ENCODE data around the gene RBMS3. TPM values are rescaled to one million over a fixed set of nuclear protein-coding genes. Genes with fewer than 3 reads are reported as not detected.

The RBMS3 gene
- total and polyA plus RNA-seq, 2 of the 13 experiments (the other 11 are each of a cell fraction or from before 2014, with no cell fraction given), result not detected

DNA sequence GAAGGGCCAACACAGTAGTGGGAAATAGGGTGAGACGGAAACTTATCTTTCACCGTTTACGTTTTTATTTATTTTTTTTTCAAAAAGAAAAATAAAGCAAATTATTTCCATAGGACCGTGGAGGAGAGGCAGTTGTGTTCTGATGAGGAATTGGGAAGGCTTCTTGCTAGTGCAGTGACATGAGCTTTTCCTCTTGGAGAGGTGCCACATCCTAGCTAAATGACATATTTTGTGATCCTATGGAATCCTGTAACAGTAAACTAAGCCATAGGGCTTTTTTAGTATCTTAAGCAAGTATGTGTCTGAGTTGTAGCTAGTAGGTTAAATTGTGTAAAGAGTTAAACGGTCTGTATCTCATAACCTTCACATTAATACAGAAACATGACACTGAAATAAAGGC lies 609.9 kb downstream of the RBMS3 start:
- ATAC-seq (no peak), DNase-seq (ENCODE audit: low spot score) (no peak), FAIRE-seq (no peak)
- Histone ChIP-seq H3K79me2 (ENCODE audit: insufficient read depth, low read length) (no peaks in the 10 kb centered on the region), H3K27ac (ENCODE audit: extremely low read length, insufficient read depth, low read length) (no peak overlapping the region), H3K4me2 (ENCODE audit: low read depth, low read length) (no peak overlapping the region), H3K4me1 (ENCODE audit: insufficient read depth, low read length) (no peaks in the 10 kb centered on the region), H3K27me3 (ENCODE audit: control insufficient read depth in 1 of 2, insufficient read depth in 2 of 2, low read length in 2 of 2) (no peaks in the 10 kb centered on the region), H2AFZ (ENCODE audit: low read length) (no peak overlapping the region), H3K4me3 (replicated peaks in 1 of 3; ENCODE audit: insufficient read depth in 1 of 3, low read depth in 2 of 3, low read length in 3 of 3) (no peak overlapping the region), H4K20me1 (ENCODE audit: insufficient read depth, low read length) (no peaks in the 10 kb centered on the region), H3K36me3 (replicated peaks in 1 of 2; ENCODE audit: control insufficient read depth in 1 of 2, insufficient read depth in 2 of 2, low read length in 2 of 2) (no peaks in the 10 kb centered on the region), H3K9ac (ENCODE audit: insufficient read depth, low read depth, low read length) (no peak overlapping the region), H3K9me3 (ENCODE audit: low read length) (no peaks in the 10 kb centered on the region)
- intact Hi-C loops (cut with micrococcal nuclease; ENCODE audit: unreplicated experiment), result no loop called here
- POLR2A ChIA-PET, result no interaction called here
- no TSS peak for BruUV-seq (replicated peaks)
- CTCF ChIA-PET (ENCODE audit: low intra/inter-chr PET ratio, low total read pairs), result no interaction called here
- 13% methylated on average over 5 of the region's 5 CpGs for WGBS (ENCODE audit: low lambda C conversion rate)
- in situ Hi-C loops (cut with HindIII; ENCODE audit: extremely low pct_ligation_motif_present, low pct_unique_long_range_greater_than_20kb), result no loop called here
- TF ChIP-seq ZNF577 (CRISPR knock-in tag; IDR thresholded peaks at IDR 0.05; ENCODE audit: borderline replicate concordance, low read depth) (no peak), ZNF580 (CRISPR knock-in tag; IDR thresholded peaks at IDR 0.05; ENCODE audit: borderline replicate concordance, low read depth) (no peak), ZNF350 (CRISPR knock-in tag; IDR thresholded peaks at IDR 0.05; ENCODE audit: borderline replicate concordance, low read depth) (no peak), ZNF430 (CRISPR knock-in tag; IDR thresholded peaks at IDR 0.05) (no peak), ZNF788 (CRISPR knock-in tag; IDR thresholded peaks at IDR 0.05; ENCODE audit: borderline replicate concordance) (no peak), LBX2 (CRISPR knock-in tag; IDR thresholded peaks at IDR 0.05; ENCODE audit: borderline replicate concordance) (no peak)
- TF ChIP-seq, protein P1, sequence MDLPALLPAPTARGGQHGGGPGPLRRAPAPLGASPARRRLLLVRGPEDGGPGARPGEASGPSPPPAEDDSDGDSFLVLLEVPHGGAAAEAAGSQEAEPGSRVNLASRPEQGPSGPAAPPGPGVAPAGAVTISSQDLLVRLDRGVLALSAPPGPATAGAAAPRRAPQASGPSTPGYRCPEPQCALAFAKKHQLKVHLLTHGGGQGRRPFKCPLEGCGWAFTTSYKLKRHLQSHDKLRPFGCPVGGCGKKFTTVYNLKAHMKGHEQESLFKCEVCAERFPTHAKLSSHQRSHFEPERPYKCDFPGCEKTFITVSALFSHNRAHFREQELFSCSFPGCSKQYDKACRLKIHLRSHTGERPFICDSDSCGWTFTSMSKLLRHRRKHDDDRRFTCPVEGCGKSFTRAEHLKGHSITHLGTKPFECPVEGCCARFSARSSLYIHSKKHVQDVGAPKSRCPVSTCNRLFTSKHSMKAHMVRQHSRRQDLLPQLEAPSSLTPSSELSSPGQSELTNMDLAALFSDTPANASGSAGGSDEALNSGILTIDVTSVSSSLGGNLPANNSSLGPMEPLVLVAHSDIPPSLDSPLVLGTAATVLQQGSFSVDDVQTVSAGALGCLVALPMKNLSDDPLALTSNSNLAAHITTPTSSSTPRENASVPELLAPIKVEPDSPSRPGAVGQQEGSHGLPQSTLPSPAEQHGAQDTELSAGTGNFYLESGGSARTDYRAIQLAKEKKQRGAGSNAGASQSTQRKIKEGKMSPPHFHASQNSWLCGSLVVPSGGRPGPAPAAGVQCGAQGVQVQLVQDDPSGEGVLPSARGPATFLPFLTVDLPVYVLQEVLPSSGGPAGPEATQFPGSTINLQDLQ (CRISPR knock-in tag; IDR thresholded peaks at IDR 0.05), result no peak
